GM21786 (cell line): ENCODE measurements around the gene FLRT2.

Experiments
- ATAC-seq: cut with Tn5 transposase; IDR thresholded peaks from one replicate; pipeline ENCODE4 v1.9.1; 2021; ENCODE audit not compliant: unreplicated experiment

Gene FLRT2

GRCh38 chr14:85594217-85594616 is 64.3 kb downstream of the FLRT2 start:
- no peak for ATAC-seq

GRCh38 chr14:85595981-85596380 is 66.0 kb downstream of the FLRT2 start:
- ATAC-seq, result no peak

GRCh38 chr14:85596562-85596961 is 66.6 kb downstream of the FLRT2 start:
- ATAC-seq, result no peak

GRCh38 chr14:85597701-85598100 is 67.8 kb downstream of the FLRT2 start:
- ATAC-seq, result no peak

GRCh38 chr14:85599939-85600338 is 70.0 kb downstream of the FLRT2 start:
- ATAC-seq, result no peak

GRCh38 chr14:85601246-85601645 is 71.3 kb downstream of the FLRT2 start:
- ATAC-seq, result no peak

- no peak for ATAC-seq
These were observed 71.7 kb downstream of the FLRT2 start for GRCh38 chr14:85601690-85602089.

- no peak for ATAC-seq
These were observed 72.4 kb downstream of the FLRT2 start for GRCh38 chr14:85602345-85602744.

- ATAC-seq, result no peak
These were observed 74.1 kb downstream of the FLRT2 start for GRCh38 chr14:85604021-85604420.

- ATAC-seq, result no peak
These were observed 74.8 kb downstream of the FLRT2 start for GRCh38 chr14:85604714-85605113.

- ATAC-seq, result no peak
These were observed 77.7 kb downstream of the FLRT2 start for GRCh38 chr14:85607651-85608081.

GRCh38 chr14:85613496-85613895 is 83.6 kb downstream of the FLRT2 start:
- no peak for ATAC-seq

- ATAC-seq, result no peak
These were observed 86.5 kb downstream of the FLRT2 start for GRCh38 chr14:85616386-85616885.

GRCh38 chr14:85616886-85617285 is 86.9 kb downstream of the FLRT2 start:
- ATAC-seq, result no peak

- ATAC-seq, result no peak
These were observed 87.8 kb downstream of the FLRT2 start for GRCh38 chr14:85617791-85618190.

GRCh38 chr14:85618390-85618789 is 88.4 kb downstream of the FLRT2 start:
- ATAC-seq, result no peak

- ATAC-seq, result no peak
These were observed 89.0 kb downstream of the FLRT2 start for GRCh38 chr14:85618978-85619377.

- ATAC-seq, result no peak
These were observed 89.9 kb downstream of the FLRT2 start for GRCh38 chr14:85619851-85620250.

GRCh38 chr14:85620947-85621346 is 91.0 kb downstream of the FLRT2 start:
- no peak for ATAC-seq

GRCh38 chr14:85622106-85622505 is 92.2 kb downstream of the FLRT2 start:
- ATAC-seq, result no peak

- ATAC-seq, result no peak
These were observed 93.2 kb downstream of the FLRT2 start for GRCh38 chr14:85622986-85623685.

GRCh38 chr14:85625925-85626585 is 96.1 kb downstream of the FLRT2 start:
- no peak for ATAC-seq
